Aorta (tissue), 5 donors: ENCODE data around the gene CILP. TPM values are rescaled to one million over a fixed set of nuclear protein-coding genes. Genes with fewer than 3 reads are reported as not detected.
"Not testable (repeated sequence)": the region's sequence is repeated elsewhere in the genome, so short reads cannot be mapped to it uniquely, and the experiment has no call there.

Experiments used
- ATAC-seq: fragments of 200-7000 bp; cut with Tn5 transposase; one replicate; pipeline ENCODE4 v1.9.1; 2022; ENCODE audit warnings: moderate library complexity; ENCODE audit not compliant: low FRiP score
- DNase-seq, 2 donors: peaks; one replicate each; pipeline ENCODE4 v3.0.0-alpha.2; 2020
- H3K27ac ChIP-seq, 2 donors: one replicate each; pipeline ENCODE4 v1.5.1; 2013; ENCODE audit warnings: low read length in 2 of 2, mild to moderate bottlenecking in 2 of 2, moderate library complexity in 2 of 2, control low read depth in 1 of 2, inconsistent platforms in 1 of 2, low read depth in 1 of 2
- H3K27me3 ChIP-seq, 2 donors: one replicate each; pipeline ENCODE4 v1.6.1; 2013; ENCODE audit warnings: control low read depth in 1 of 2, low read length in 1 of 2, mild to moderate bottlenecking in 1 of 2, moderate library complexity in 1 of 2; ENCODE audit not compliant: insufficient read depth in 2 of 2, control insufficient read depth in 1 of 2
- H3K36me3 ChIP-seq, 2 donors: one replicate each; pipeline ENCODE4 v1.6.1; 2013; ENCODE audit warnings: control low read depth in 1 of 2, low read length in 1 of 2, mild to moderate bottlenecking in 1 of 2; ENCODE audit not compliant: insufficient read depth in 2 of 2, control insufficient read depth in 1 of 2
- H3K4me1 ChIP-seq, 2 donors: one replicate each; pipeline ENCODE4 v1.6.1; 2013; ENCODE audit warnings: low read length in 2 of 2, control low read depth in 1 of 2, mild to moderate bottlenecking in 1 of 2, moderate library complexity in 1 of 2; ENCODE audit not compliant: insufficient read depth in 2 of 2, control insufficient read depth in 1 of 2
- H3K4me3 ChIP-seq, 2 donors: one replicate each; pipeline ENCODE4 v1.5.1; 2013; ENCODE audit warnings: low read length in 2 of 2, control low read depth in 1 of 2, mild to moderate bottlenecking in 1 of 2
- H3K9me3 ChIP-seq: one replicate; pipeline ENCODE4 v1.6.1; 2013; ENCODE audit warnings: mild to moderate bottlenecking, low read length; ENCODE audit not compliant: control insufficient read depth
- WGBS, 2 donors: extraction: QIAGEN DNeasy Blood & Tissue Kit; methylation state at CpG; one replicate each; pipeline ENCODE4 v1.1.7; 2013; 5-methylcytosine and 5-hydroxymethylcytosine counted together
- intact Hi-C, 2 donors: fragments of 100-400 bp; cut with DNase I; formaldehyde crosslinking; loops; one replicate each; pipeline versions ENCODE4 v1.14.2 to v1.15.0; 2022
- polyA plus RNA-seq, 2 donors: library from polyadenylated mRNA; stranded (reverse); fragments of 200-250 nt; gene quantifications; one replicate each; pipeline ENCODE4 v1.2.3, GENCODE V29; 2013
- total RNA-seq, 2 donors: library from RNA; stranded (reverse); fragmentation: NEBNext Ultra II Directional; extraction: Animal tissue kit (Norgen Biotek cat#: 25700); gene quantifications; one replicate each; pipeline ENCODE4 v1.2.1, GENCODE V29; 2021
- donor health status: healthy with polysubstance abuse.
- donor health status: Bipolar disorder and iron deficiency.
- donor health status: DM: no; HTN: no; CAD: no.
- donor health status: DM: no; HTN: no; CAD: no.
- donor health status: DM: yes; HTN: yes; CAD: no.

The CILP gene
- total and polyA plus RNA-seq, 4 donors, result 0.28 to 170 (median 1.7) TPM

- H3K27me3 ChIP-seq, result no peaks in the 10 kb centered on the region
- H3K4me1 ChIP-seq, result no peaks in the 10 kb centered on the region
- intact Hi-C loops, result no loop called here
- ATAC-seq, result no peak
- H3K36me3 ChIP-seq, result no peaks in the 10 kb centered on the region
- no peak overlapping the region for H3K4me3 ChIP-seq
- H3K27ac ChIP-seq, result no peak overlapping the region
- 66 to 72% methylated on average over 9 of the region's 9 CpGs for WGBS, 2 donors
- DNase-seq, result no peak
- H3K9me3 ChIP-seq, result no peaks in the 10 kb centered on the region
Observed at GRCh38 chr15:65248511-65249255, 37.4 kb upstream of the CILP start.

- H3K9me3 ChIP-seq, result no peaks in the 10 kb centered on the region
- no peaks in the 10 kb centered on the region for H3K4me1 ChIP-seq
- no peak overlapping the region for H3K27ac ChIP-seq
- H3K4me3 ChIP-seq, result no peak overlapping the region
- ATAC-seq (no peak), DNase-seq (peak in 1 of 2 donors; percentile 39)
- intact Hi-C loops, result no loop called here
- 97% methylated on average over 6 of the region's 6 CpGs for WGBS, 2 donors
- H3K36me3 ChIP-seq, result no peaks in the 10 kb centered on the region
- H3K27me3 ChIP-seq, result no peaks in the 10 kb centered on the region
Observed at GRCh38 chr15:65246939-65247338, 35.7 kb upstream of the CILP start.

GRCh38 chr15:65246026-65246714 is 34.9 kb upstream of the CILP start:
- Histone ChIP-seq H3K4me3 (no peak overlapping the region), H3K27me3 (no peaks in the 10 kb centered on the region), H3K27ac (no peak overlapping the region), H3K36me3 (no peaks in the 10 kb centered on the region), H3K4me1 (no peaks in the 10 kb centered on the region), H3K9me3 (no peaks in the 10 kb centered on the region)
- intact Hi-C loops, result no loop called here
- ATAC-seq (peak; percentile 23), DNase-seq (peak in 1 of 2 donors; percentile 19)
- WGBS, 2 donors, result 66 to 68% methylated on average over 8 of the region's 8 CpGs

GRCh38 chr15:65245096-65245856 is 34.0 kb upstream of the CILP start:
- Histone ChIP-seq H3K36me3 (no peaks in the 10 kb centered on the region), H3K4me1 (no peaks in the 10 kb centered on the region), H3K9me3 (no peaks in the 10 kb centered on the region), H3K4me3 (no peak overlapping the region), H3K27me3 (no peaks in the 10 kb centered on the region), H3K27ac (no peak overlapping the region)
- ATAC-seq (no peak), DNase-seq (peak; percentile 56 to 70)
- intact Hi-C loops, result no loop called here
- 54 to 59% methylated on average over 11 of the region's 11 CpGs for WGBS, 2 donors

- no peak overlapping the region for H3K27ac ChIP-seq
- ATAC-seq, result no peak
Observed at GRCh38 chr15:65244638-65245037, 33.4 kb upstream of the CILP start.

GRCh38 chr15:65236443-65236842 is 25.2 kb upstream of the CILP start:
- ATAC-seq, H3K27ac ChIP-seq, H3K4me1 ChIP-seq, H3K36me3 ChIP-seq, H3K27me3 ChIP-seq, H3K4me3 ChIP-seq, H3K9me3 ChIP-seq, intact Hi-C loops: not testable (repeated sequence)
- WGBS, 2 donors, result 95 to 96% methylated on average over 7 to 8 of the region's 8 CpGs
- DNase-seq, result peak in 1 of 2 donors; percentile 36

More at GRCh38 chr15:65244638-65245037, 33.4 kb upstream of the CILP start:
- intact Hi-C loops, result no loop called here
- H3K4me3 ChIP-seq, result no peak overlapping the region
- no peaks in the 10 kb centered on the region for H3K36me3 ChIP-seq
- no peaks in the 10 kb centered on the region for H3K9me3 ChIP-seq
- H3K4me1 ChIP-seq, result no peaks in the 10 kb centered on the region
- no peaks in the 10 kb centered on the region for H3K27me3 ChIP-seq
- no peak for DNase-seq

GRCh38 chr15:65233696-65234095 is 22.4 kb upstream of the CILP start:
- Histone ChIP-seq H3K36me3 (peaks cover 0 to 2% of the 10 kb centered on the region in 2 donors), H3K9me3 (no peaks in the 10 kb centered on the region), H3K27ac (no peak overlapping the region), H3K4me3 (no peak overlapping the region), H3K4me1 (no peaks in the 10 kb centered on the region), H3K27me3 (no peaks in the 10 kb centered on the region)
- DNase-seq, result no peak
- ATAC-seq, result no peak
- WGBS, 2 donors, result 81 to 89% methylated on average over 5 of the region's 5 CpGs
- intact Hi-C loops, result no loop called here

GRCh38 chr15:65232520-65232919 is 21.2 kb upstream of the CILP start:
- Histone ChIP-seq H3K4me1 (no peaks in the 10 kb centered on the region), H3K36me3 (peaks cover 0 to 2% of the 10 kb centered on the region in 2 donors), H3K27me3 (no peaks in the 10 kb centered on the region), H3K4me3 (no peak overlapping the region), H3K27ac (no peak overlapping the region), H3K9me3 (no peaks in the 10 kb centered on the region)
- intact Hi-C loops, result no loop called here
- DNase-seq, result peak in 1 of 2 donors; percentile 2
- ATAC-seq, result no peak
- 97 to 99% methylated on average over 3 of the region's 3 CpGs for WGBS, 2 donors
